ENCODE results near the gene MCAT.

GRCh38 chr22:43134553-43134952, 8.6 kb downstream of the MCAT start:
- TF ChIP-seq CTCF (IDR thresholded peaks at IDR 0.05): no peak
- TF ChIP-seq POLR2A (IDR thresholded peaks at IDR 0.05): no peak
